HG02938 (cell line): ENCODE measurements around the gene DUSP14.
"Not testable (repeated sequence)": the region's sequence is repeated elsewhere in the genome, so short reads cannot be mapped to it uniquely, and the experiment has no call there.

Source experiments
- ATAC-seq: cut with Tn5 transposase; IDR thresholded peaks from one replicate; pipeline ENCODE4 v1.9.1; 2021; ENCODE audit warnings: mild to moderate bottlenecking, moderate library complexity; ENCODE audit not compliant: unreplicated experiment

The DUSP14 gene, protein sequence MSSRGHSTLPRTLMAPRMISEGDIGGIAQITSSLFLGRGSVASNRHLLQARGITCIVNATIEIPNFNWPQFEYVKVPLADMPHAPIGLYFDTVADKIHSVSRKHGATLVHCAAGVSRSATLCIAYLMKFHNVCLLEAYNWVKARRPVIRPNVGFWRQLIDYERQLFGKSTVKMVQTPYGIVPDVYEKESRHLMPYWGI

DNA sequence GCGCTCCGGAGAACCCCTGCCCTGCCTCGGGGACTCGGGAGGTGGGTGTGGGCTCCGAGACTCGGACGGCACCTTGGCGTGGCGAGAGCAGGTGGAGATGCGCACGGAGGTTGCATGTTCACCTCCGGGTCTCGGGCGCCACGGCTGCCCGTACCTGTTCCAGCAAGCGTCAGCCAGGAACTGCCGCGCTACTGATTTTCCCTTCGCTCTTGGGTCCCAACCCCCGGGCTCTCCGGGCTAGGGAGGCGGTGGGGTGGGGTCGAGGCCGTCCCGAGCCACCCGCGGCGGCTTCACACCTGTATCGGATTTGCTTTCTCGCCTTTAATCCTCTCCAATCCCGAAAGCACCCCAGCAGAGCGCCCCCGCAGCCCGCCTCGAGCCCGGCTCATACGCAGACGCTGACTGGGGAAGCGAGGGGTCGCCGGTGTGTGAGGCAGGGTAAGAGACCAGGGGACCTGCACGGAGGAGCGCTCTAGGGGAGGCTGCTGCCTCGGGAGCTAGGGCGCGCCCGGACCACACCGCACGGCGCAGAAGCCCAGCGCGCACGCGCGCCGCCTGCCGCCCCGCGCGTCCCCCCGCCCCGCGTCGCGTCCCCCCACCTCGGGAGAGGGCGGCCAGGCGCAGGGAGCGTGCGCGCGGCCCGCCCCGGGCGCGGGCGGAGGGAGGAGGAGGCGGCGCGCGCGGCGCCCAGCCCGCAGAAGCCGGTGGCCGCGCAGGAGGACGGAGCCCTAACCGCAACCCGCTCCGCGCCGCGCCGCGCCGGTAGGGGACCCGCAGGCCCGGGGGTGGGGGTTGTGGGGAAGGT lies at the start of gene DUSP14:
TSS of gene DUSP14 (plus strand) at position 695 of the 805 bp plus-strand sequence. CDS start 22,382 bp downstream, outside the sequence.
- ATAC-seq: peak; percentile 60

DNA sequence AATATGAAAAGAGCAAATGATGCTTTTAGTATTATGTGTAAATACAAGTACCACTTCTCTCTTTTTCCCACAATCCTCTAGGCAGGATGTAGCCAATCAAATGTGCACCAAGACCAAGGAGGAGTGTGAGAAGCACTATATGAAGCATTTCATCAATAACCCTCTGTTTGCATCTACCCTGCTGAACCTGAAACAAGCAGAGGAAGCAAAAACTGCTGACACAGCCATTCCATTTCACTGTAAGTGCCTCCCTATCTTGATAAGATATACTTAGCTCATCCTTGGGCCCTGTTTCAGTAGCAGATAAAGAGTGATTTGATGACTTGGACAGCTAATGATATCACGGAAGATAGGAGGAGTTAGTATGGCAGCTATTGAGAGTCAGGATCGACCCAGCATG lies 49.3 kb upstream of the DUSP14 start:
- no peak for ATAC-seq

DNA sequence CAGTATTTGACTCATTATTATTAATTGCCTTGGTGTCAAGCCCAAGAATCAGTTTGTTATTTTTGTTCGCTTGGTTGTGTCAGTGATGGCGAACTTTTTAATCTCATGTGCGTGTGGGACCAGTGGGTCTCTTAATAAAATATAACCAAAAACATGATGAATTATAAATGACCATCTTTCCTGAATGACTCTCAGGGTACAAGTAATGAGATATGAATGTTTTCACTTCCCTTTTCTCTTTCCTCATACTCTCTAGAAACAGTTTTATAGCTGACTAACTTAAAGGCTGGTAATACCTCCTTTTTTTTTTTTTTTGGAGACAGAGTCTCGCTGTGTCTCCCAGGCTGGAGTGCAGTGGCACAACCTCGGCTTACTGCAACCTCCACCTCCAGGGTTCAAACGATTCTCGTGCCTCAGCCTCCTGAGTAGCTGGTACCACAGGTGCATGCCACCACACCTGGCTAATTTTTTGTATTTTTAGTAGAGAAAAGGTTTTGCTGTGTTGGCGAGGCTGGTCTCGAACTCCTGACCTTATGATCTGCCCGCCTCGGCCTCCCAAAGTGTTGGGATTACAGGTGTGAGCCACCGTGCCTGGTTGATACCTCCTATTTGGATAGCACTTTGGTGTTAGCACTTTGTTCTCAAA lies 48.2 kb upstream of the DUSP14 start:
- not testable (repeated sequence) for ATAC-seq

DNA sequence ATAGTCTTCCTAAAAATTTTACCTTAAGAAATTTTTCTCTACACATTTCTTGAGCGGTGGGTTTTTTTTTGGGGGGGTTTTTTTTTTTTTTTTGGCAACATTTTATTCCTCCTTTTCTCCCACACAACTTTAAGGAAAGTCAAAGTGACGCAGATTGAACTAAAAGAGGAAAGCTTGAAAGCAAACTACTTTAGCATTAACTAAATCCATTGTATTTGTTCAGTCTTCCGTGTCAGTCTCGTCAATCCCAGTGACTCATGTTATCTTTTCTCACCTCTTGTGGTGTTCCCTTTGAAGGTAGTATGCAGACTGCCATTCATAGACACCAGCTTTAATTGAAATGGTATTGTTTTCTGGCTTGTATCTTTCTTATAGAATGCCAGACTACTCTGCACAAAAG lies 43.7 kb upstream of the DUSP14 start:
- no peak for ATAC-seq

DNA sequence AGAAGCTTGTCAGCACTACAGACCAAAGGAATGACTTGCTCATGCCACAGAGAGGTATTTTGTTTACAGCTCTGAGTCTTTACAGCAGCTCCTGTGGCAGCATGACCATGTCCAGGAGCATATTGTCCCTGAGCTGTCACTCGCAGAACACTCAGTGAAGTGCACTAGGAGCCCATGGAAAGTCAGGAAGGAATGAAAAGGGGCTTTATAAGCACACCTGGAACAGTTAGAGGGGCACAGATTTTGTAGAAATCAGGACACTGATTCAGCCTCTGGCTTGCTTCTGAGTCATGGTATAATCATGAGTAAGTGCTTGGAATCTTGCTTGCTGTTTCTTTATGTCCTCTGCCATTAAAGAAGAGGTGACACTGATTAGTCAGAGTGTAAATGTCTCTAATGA lies 42.0 kb upstream of the DUSP14 start:
- no peak for ATAC-seq

DNA sequence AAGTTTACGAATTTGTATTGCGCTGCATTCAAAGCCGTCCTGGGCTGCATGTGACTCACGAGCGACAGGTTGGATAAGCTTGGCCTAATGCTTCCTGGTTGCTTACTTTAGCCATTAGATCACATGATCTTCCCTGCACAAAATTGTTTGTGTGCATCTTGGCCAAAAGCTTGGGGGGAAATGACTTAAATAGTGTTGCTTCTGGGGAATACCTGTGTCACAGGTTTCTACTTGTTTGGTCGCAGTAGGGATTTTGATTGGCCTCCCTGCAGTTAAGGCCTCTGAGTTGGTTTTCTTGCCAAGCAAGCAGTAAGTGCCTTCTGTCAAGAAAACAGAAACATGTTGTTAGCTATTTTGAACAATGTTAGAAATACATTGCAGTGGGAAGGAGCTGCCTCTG lies 39.6 kb upstream of the DUSP14 start:
- no peak for ATAC-seq

DNA sequence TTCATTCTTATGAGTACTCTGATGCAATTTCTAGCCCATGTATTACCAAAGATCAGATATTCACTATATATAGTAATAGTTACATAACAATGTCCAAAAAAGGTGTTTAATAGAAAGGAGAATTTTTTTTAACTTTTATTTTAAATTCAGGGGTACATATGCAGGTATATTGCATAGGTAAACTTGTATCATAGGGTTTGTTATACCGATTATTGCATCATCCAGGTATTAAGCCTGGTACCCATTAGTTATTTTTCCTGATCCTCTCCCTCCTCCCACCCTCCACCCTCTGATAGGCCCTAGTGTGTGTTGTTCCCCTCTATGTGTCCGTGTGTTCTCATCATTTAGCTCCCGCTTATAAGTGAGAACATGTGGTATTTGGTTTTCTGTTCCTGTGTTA lies 31.9 kb upstream of the DUSP14 start:
- not testable (repeated sequence) for ATAC-seq

DNA sequence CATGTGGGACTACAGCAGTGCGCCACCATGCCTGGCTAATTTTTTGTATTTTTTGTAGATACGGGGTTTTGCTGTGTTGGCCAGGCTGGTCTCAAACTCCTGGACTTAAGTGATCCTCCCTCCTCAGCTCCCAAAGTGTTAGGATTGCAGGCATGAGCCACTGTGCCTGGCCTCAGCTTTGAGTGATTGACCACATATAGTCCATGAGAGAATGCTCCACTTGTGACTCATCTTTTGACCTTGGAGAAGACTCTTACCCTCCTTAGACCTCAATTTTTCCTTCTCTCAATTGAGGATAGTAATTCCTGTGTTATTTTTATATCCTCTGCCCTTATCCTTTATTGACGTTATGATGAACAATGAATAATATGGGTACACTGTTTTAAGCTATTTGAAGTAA lies 30.9 kb upstream of the DUSP14 start:
- ATAC-seq: no peak

DNA sequence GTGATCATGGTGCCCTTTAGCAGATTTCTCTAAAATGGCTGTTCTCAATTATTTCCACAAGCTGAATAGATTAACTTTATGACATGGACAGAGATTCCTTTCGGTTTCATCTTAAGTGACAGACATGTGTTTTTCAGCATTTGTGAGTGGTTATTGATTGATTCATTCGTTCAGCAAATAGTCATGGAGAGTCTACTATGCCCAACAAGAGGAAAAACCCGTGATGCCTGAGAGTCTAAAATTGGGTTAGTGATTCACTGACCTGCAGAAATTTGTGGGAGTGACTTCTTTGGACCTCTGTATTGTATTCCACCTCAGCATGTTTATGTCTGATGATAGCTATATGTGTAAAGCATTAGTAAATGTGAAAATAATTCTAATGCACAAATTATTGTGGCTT lies 28.0 kb upstream of the DUSP14 start:
- ATAC-seq: no peak

DNA sequence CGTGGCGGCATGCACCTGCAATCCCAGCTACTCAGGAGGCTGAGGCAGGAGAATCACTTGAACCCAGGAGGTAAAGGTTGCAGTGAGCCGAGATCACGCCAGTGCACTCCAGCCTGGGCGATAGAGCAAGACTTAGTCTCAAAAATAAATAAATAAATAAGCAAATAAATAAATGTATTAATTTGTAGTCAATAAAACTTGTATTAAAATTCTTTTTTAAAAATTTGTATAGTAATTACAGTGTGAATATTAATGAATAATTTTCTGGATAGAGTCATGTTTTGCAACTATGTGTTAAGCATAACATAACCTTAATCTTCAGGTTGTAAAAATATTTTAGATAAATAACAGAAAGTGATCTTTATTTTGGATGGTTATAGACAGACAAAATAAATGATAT lies 27.2 kb upstream of the DUSP14 start:
- no peak for ATAC-seq

DNA sequence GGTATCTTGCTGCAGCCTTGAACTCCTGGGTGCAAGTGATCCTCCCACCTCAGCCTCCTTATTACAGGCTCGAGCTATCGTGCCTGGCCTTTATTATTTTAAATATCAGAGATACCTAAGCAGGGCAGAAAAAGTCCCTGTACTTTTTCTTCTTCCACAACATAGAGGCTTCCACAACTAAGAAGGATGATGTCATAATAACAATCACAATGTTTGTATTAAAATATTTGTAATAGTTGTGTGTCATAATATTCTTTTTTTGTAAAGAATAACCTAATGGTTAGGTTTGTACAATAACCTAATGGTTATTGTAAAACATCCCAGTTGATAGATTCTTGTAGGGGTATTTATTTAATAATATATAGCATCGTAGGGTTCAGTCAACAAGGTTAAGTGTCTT lies 26.7 kb upstream of the DUSP14 start:
- ATAC-seq: no peak

DNA sequence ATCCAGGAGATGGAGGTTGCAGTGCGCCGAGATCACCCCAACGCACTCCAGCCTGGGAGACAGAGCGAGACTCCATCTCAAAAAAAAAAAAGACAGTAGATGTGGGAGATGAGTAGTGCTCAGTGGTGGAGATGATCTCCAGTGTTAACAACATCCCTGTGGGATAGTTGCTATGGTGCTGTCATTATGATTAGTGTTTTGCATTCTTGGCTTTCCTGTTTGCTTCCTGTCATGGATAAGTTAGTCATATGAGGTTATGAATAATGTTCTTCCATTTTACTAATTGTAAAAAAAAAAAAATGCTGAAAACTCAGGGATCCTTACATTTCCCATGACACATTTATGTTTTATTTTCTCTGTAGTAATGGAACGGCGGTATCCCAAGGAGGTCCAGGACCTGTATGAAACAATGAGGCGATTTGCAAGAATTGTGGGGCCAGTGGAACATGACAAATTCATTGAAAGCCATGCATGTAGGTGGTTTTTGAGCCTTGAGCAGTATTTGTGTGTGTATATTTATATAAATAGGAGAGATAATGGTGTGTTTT lies 24.5 kb upstream of the DUSP14 start:
- ATAC-seq: no peak

DNA sequence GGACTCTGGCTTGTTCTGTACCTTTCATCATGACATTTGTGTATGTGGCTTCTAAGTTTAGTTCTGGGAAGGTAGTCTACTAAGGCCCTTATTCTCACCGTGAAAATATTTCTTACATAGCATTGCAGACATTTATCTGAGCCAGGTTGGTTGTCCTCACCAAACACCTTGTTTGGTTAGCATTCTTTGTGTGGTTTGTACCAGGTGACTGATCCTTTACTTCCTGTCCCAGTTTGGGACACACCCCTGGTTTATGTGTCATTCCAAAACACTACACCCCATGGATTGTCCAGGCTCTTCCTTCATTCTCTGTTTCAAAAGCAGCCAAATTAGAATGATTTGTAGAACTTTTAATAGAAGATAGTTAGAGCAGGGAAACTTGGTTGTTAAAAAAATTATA lies 23.2 kb upstream of the DUSP14 start:
- ATAC-seq: no peak

DNA sequence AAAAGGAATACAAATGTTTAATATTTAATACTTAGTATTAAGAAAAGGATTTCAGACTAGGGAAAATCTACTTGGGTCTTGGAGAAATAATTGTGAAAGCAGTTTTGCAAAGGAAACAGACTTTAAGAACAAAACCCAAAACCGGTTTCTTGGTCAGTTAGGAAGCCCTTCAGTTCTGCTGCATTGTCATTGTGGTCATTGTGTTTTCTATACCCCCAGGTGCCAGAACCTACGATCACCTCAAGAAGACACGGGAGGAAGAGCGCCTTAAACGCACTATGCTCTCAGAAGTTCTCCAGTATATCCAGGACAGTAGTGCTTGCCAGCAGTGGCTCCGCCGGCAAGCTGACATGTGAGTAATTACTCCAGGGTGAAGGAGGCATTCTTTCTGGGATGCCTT lies 19.5 kb upstream of the DUSP14 start:
- ATAC-seq: no peak

DNA sequence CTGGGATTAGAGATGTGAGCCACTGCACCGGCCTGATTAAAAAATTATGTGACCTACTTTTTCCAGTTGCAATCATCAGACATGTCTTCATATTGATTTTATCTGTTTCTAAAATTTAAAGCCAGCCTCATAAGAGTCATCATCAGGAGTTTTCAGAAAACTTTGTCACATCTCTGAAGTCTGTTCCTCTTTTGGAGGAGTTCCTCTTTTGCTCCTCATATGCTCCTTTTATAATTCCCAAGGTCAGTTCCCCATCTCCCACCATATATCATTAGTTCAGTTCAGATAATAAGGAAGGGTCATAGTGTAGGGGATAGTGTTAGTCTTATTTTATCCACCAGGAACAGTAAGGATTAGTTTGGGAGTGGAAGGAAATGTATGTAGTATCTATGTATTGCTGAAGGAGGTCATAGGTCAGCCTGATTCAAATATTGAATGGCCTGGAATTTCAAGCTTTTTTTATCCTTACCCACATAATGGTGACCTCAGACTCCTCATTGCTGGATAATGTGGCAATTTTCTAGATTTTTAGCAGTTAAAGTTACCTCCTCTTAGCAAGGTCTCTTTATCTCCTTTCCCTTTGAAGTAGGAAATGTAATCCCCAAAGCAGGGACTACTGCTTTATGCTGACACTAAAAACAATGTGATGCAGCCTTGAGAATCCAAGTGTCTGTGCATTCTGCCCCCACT lies 13.8 kb upstream of the DUSP14 start:
- no peak for ATAC-seq

DNA sequence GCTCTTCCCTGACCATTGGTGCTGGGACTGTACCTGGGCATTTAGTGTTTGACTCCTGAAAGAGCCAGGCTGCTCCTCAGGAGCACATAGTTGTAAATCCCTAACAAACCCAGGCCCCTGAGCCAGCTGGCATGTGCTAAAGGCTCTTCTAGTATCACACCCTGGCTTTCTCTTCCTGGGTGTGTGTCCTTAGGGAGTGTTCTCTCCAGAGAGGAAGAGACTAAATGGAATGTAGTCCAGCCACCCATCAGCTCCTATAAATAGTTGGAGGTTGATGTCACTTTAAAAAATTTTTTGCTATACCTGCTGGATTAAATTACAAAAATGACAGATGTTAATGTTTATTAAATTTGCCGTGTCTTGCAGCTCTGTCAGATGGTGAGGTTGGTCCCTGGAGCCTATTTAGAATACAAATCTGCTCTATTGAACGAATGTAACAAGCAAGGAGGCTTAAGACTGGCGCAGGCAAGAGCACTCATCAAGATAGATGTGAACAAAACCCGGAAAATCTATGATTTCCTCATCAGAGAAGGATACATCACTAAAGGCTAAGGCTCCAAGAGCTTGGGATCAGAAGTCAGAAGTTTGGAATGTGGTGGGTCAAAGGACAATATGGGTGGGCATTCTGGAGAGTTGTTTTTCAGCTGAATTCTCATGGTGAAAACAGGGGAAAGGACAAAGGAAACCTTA lies 13.1 kb upstream of the DUSP14 start:
- ATAC-seq: no peak

DNA sequence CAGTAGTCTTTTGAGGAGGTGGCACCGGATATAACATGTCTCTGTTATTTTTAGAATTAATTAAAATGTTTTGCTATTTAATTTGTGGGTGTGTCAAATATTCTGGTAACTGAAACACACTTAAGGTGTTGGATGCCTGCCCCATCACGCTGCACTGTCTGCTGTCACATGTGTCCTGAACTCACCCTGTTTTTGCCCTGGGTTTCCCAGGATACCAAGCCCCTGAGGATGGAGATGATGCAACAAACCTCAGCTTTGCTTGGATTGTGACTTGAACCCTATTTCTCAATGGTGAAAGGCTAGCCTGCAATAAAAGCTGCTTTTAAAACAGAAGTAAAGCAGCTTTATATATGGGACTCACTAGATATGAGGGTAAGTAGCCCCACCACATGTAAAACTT lies 11.5 kb upstream of the DUSP14 start:
- no peak for ATAC-seq

DNA sequence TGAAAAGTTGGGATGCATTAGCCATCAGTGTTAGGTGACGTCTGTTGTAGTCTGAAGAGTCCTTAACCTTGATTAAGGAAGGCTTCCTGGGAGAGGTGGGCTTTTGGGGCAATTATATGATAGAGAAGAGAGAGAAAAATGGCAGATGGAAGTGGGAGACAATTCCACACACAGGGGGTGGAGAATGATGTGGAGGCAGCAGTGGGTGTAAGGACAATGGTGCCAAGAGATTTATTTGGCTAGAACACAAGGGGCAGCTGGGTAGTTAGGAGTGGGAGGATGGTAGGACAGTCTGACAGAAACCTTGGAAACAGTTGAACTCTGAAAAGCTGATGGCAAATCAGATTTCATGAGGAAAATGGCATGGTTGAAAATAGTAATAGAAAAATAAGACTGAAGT lies 10.7 kb upstream of the DUSP14 start:
- no peak for ATAC-seq

DNA sequence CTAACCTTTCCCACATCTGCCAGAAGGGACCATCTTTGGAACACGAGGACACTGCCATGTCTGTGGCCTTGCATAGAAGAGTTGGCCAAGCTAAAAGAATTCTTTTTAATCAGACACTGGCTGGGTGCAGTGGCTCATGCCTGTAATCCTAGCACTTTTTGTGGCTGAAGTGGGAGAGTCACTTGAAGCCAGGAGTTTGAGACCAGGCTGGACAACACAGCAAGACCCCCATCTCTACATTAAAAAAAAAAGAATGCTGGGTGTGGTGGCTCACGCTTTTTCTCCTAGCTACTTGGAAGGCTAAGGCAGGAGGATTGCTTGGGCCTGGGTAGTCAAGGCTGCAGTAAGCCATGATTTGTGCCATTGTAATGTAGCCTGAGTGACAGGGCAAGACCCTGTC lies 9.3 kb upstream of the DUSP14 start:
- ATAC-seq: no peak

DNA sequence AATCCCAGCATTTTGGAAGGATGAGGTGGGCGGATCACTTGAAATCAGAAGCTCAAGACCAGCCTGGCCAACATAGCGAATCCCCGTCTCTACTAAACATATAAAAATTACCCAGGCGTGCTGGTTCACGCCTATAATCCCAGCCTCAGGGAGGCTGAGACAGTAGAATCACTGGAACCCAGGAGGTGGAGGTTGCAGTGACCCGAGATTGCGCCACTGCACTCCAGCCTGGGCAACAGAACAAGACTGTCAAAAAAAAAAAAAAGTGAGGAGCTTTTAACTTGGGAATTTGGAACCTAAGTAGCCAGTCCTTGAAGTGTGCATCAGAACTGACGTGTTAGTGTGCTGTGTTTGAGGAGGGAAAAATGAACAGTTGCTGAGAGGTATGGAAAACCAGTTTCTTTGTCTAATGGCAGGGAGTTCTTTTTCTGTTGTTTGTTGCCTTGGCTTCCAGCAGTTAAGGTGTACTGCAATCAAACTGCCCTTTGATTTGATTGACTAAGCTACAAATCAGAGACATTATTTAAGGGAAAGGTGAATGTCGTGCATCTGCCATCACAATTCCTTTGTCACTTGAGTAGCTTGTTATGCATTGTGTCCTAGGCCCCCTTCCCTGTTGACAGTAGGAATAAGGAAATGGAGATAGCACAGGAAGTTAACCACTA lies 8.6 kb upstream of the DUSP14 start:
- ATAC-seq: no peak
